GM19035 (cell line): ENCODE data around the gene PLCD3.

Experiments
- ATAC-seq: cut with Tn5 transposase; IDR thresholded peaks from one replicate; pipeline ENCODE4 v1.9.1; 2021; ENCODE audit not compliant: unreplicated experiment

PLCD3 gene

DNA sequence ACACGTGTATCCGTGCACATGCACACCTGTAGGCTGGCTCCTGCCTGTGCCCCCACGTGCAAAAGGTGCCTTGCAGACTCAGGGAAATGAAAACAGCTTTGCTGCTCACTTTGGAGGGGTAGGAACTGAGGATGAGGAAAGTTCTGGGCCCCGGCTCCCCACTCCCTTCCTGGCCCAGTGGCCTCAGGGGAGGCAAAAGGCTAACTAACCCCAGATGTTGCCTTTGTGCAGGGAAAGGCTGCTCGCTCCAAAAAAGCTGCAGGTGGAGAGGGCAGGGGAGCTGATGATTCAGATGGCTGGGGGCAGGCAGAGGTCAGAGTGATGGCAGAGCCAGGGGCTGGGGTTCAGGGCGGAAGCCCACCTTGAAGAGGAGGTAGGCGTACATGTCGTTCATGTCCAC is 12.4 kb downstream of the PLCD3 start:
- no peak for ATAC-seq

DNA sequence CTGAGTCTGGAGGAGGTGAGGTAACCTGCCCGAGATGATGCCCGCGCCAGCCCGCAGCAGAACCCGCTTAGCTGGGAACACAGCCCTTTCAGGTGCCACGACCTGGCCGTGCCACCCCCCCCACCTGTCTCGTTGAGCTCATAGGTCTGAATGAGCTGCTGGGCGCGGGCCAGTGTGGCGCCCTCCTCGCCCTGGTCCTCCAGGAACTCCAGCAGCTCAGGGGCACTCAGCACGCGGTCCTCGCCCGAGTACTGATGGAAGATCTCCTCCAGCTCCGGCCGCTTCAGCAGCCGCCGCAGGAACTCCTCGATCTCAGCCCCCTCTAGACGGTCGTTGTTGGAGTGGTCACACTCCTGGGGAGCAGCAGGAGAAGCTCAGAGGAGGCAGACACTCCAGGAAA is 13.6 kb downstream of the PLCD3 start:
- ATAC-seq, result no peak

DNA sequence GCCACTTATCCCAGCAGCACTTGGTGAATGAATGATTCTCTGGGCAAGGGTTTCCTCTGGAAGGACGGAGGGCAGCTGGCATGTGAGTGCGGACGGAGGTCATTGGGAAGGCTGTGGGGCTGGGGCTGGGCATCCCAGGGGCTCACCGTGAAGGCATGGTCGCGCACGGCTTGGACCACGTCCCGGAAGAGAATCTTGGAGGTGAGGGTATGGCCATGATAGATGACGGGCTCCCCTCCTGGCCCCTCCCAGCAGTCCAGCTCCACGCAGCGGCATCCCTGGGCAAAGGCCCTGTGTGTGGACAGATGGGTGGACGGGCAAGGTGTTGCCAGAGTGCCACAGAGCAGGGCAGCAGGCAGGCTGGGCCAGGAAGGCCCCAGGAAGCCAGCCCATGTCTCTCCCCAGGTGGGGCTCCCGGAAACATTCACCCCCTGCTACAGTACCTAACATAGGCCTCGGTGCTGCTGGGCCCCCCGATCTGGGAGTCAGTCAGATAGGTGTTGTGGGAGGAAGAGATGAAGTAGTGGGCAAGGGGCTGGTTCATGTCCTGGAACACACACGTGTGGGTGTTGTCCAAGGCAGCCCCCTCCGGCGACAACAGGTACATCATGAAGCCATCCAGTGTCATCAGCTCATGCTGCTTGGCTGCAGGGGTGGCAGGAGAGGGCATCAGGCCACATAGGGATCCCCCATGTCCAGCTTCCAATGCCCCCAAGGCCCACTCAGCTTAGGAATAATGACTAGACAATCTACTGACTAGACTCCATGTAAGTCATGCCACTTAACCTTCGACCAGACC is 14.3 kb downstream of the PLCD3 start:
- no peak for ATAC-seq

DNA sequence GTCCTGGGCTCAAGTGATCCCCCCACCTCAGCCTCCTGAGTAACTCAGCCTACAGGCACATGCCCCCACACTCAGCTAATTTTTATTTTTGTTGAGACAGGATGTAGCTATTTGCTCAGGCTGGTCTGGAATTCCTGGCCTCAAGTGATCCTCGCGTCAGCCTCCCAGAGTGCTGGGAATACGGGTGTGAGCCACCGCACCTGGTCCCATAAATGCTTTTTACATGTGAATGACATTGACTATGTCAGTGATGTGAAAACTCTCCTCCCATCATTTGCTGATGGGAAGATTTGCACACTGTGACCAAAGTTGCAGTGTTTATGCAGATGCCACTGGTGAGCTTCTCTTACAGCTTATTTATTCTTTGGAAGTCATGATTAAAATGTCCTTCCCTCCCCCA is 15.0 kb downstream of the PLCD3 start:
- ATAC-seq, result no peak

DNA sequence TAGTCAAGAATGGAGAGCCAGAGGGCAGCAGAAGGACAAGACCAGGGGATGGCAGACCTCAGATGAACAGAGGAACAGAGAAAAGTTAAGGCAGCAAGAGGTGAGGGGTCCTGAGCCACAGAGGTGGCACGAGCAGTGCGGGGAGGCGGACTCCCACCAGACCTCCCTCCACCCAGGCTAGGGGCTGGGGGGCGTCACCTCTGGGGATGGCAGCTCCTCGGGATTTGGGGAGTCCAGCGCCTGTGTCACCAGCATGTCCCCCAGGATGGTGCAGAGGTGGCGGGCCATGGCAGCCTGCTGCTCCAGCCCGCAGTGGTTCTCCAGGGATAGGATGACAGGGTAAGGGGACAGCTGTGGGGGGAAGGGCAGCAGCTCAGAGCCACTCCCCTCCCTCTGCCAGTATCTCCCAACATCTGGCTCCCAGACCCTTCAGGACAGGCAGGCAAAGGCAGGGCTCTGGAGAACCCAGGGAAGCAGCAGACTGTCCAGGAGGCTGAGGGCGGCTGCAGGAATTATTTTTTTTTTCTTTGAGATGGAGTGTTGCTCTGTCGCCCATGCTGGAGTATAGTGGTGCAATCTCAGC is 15.8 kb downstream of the PLCD3 start:
- no peak for ATAC-seq

DNA sequence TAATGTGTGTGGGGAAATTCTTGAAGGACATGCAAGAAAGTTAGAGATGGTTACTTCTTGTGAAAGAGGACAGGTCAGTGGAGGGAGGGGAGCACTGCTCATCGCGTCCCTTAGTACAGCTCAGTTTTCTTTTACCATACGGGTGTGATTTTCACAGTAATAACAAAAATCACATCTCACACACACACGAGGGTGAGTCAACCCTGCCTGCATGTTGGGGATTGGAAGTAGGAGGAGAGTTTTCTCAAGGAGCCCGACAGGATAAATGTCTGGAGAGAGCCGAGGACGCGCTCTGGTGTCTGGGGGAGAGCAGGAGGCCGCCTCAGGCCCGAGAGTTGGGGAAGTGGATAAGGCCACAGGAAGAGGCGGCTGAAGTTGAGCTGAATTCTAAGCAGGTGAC is 16.4 kb downstream of the PLCD3 start:
- ATAC-seq, result no peak

DNA sequence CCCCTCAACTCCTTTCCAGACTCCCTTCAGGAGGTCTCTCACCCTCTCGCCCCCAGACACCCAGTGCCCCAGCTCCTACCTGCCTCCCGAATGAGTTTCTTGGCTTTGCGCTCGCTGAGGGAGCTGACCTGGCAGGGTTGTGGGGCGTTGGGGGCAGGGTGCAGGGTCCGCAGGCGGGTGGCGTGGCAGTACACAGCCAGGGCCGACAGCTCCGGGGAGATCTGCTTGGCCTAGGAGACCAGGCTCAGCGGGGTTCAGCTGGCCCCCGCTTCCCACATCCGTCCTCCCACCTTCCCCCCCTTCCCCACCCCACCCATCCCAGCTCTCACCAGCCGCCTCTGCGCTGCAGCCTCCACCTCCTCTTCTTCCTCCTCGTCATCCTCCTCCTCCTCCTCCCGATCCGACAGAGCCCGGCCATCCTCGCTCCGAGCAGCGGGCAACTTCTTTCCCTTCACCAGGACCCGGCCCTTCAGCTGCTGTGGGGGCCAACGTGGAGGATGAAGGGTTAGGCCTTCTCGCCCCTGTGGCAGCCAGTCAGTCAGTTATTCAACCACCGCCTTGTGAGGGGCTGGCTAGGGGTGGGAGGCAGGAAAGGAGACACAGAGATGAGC is 17.2 kb downstream of the PLCD3 start:
- no peak for ATAC-seq

DNA sequence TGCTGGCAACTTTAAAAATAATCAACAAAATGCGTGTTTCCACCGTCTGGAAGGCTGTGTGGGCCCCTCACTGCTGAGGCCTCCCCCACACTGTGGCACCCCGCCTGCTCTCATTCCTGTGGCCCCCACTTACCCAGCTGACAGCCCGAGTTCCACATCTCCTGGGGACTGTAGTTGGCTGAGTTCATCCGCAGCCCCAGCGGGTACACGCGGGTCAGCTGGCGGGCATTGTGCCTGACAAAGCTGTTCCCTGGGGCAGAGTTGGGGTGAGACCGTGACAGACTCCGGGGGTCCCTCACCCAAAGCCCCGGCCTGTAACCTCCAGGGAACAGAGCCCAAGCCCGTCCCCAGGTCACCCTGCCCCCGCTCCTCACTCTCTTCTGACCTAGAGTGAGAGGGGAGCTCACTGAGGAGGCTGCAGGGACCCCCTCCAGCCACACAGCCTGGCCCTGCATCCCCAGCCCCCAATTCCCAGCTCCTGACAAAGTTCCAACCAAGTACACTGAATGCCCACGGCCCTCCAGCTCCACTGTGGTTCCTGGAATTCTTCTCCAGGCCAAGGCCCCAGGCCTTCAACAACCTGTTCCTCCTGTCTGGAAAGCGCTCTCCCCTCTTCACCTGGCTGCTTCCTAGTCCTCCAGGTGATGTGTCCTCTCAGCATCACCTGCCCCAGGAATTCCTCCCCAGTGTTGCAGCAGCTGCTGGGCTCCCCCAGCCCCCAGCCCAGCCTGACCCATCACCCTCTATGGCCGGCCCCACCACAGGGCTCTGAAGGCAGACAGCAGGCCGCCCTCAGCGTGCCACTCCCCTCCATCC is 18.0 kb downstream of the PLCD3 start:
- ATAC-seq, result no peak

DNA sequence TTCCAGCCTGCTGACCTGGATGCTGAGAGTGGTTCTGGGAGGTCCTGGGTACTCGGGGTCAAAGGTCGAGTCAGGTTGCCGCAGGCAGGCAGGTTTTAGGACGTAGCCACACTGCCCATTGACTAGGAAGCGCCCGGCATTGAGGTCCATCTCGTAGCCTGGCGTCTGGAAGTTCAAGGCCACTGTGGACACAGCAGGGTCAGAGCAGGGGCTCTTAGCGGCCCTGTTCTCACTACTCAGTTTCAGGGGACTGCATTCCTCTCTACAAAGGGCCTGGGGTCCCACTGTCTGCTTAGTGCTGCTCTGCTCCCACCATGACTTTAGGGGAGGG is 18.9 kb downstream of the PLCD3 start:
- ATAC-seq, result no peak

DNA sequence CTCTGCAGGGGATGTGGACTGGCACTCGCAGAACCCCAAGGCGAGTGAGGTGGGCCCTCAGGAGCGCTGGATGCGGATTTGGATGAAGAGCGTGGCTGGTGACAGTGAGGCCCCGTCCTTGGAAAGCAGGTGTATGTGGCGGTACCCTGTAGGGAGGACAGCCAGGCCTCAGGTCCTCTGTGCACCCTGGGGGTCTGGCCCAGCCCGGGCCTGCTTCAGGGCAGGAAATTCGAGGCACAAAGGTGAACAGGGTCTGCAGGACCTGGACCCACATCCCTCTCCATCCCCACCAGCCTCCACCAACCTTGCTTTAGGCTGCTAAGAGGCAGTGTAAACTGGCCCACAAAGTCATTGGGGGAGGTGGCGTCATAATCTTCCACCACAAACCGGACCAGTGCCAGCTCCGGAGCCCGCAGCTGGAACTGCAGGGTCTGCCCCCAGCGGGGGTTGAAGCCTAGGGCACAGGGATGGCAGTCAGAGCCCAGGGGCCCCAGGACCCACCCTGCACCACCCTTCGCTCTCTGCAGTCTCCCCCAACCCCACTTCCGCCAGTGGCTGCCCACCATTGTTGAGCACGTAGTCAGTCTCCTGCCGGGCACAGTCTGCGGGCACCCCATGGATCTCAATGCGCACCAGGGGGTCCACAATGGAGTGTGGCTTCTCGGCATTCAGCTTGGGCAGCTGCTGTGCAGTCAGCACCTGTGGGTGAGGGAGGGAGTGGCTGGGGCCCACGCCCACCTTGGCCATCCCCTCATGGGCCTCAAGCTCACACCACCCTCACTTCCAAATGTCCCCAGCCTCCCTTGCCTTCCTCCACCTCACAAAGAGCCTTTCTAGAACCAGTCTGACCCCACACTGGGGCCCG is 19.5 kb downstream of the PLCD3 start:
- ATAC-seq, result no peak

DNA sequence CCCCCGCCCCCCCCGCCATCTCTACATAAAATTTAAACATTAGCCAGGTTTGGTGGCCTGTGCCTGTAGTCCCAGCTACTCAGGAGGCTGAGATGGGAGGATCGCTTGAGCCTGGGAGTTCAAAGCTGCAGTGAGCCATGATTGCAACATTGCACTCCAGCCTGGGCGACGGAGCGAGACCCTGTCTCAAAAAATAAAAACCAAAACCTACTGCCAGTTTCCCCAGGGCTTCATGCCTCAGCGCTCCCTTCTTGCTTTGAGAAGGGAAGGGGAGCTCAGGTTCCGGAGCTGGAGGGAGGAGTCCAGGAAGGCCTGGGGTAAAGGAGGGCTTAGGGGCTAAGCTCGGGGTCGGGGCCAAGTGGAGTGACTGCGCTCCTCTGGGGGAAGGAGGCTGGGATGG is 20.5 kb downstream of the PLCD3 start:
- no peak for ATAC-seq

DNA sequence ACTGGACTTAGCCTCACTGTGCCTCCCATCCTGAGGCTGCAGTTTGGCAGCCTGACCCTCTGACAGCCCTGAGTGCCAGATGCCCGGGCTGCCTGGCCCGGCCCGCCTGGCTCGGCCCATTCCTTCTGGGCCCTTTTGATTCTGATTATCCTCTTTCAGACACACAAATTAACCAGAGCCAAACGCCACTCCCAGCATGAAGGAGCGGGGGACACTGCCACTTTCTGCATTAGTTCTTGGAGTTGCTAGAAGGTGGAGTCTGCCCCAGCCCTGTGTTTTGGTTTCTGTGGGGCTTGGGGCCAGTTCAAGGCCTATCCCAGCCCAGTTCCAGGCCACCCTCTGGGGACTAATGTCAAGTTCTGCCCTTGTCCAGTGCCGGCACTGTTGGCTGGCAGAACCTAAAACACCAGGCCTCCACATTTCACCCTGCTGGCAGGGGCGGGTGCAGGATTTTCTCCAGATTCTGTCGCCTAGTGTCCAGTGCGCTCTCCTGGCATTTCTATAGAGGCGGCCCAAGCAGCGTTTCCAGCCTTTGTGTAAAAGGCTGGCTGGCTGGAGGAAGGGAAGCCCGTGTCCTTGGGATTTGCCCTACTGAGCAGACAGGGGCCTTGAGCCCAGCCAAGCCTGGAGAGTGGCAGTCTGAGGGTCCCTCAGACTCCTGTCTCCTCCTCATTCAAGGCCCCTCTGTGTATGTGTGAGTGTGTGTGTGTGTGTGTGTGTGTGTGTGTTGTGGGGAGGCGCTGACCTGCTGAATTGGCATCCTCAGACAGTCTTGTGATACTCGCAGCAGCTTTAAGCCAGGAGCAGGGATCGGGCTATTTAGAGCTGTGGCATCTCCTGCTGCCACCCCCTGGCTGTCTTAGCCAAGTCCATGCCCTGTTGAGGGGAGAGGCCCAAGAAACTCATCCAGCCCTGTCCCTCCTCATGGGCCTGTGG is 21.4 kb downstream of the PLCD3 start:
- no peak for ATAC-seq

DNA sequence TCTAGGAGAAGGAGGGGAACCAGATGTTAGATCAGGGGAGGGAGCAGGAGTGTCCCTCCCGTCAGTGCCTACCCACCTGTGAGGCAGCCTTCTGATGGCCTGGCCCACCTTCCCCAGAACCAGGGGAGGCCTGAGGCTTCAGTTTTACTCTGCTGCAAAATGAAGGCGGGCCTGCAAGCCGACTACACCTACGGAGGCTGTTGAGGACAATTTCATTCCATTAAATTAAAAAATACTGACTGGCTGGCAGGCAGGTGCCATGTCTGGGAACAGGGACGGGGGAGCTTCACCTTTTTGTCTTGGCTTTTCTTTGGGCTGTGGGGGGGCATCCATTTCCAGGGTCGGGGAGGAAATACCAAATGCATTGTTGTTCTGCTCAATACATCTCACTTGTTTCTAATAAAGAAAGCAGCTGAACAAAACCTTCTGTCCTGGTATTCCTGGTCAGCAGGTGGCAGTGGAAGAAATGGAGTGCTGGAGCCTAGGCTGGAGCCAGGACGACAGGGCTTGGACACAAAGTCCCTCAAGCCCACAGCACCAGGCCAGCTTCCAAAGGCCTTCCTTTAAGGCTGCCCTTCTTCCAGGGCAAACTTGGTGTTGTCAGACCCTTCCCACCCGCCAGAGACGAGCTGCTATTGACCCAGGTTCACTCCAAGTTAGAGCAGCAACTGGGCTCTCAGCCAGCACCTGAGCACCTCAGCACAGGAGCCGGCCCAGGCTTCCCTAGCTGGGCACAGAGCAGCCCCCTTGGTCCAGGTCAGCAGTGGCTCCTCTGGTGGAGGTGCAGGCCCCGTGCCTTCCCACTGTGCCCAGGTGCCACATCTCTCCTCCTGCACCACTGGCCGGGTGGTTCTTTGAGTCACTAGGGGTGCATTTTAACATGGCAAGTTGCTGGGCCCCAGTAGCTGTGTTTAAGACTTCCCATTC is 23.5 kb downstream of the PLCD3 start:
- no peak for ATAC-seq

DNA sequence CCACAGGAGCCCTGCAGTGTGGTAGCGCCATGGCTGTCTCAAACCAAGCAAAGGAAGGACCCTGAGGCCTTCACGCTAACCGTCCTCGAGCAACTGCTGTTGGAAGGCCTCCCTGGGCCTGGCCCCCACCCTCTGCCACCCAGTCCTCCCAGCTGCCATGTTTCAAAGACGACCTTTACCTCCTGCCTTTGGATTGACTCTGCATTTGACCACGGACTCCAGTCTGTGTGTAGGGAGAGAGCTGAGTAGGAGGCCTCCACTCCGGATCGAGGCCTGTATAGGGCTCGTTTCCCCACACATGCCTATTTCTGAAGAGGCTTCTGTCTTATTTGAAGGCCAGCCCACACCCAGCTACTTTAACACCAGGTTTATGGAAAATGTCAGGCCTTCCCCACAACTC is 24.3 kb downstream of the PLCD3 start:
- ATAC-seq, result no peak

DNA sequence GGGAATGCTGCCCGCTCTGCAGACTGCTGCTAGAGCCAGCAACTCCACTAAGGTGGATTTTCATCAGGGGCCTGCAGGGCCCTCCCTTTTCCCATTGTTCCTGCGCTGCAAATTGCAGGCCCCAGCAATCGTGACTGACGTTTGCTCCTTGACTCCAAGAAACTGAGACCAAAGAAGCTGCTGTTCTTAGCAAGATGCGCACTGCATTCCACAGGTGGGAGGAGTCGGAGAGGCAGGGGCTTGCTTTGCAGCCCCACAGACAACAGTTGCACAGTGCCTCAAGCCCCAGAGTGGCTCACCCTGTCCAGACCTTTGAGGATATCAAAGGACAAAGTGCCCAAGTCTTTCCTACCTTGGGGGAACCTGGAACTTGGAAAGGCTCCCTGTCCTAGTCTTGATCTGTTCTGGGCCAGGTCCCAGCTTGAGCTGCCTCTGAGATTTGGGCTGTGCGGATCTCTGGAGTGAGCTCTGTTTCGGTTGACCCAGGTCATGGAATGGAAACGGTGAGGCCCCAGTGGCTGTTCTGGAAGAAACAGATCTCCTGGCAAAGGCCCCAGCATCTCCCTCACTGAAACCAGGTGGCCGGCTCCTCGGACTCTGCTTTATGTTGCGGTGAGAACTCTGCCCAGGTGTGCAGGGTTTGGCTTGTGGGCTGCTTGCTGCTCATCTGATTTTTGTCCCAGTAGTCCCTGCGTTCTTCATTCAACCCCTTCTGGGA is 24.9 kb downstream of the PLCD3 start:
- no peak for ATAC-seq

DNA sequence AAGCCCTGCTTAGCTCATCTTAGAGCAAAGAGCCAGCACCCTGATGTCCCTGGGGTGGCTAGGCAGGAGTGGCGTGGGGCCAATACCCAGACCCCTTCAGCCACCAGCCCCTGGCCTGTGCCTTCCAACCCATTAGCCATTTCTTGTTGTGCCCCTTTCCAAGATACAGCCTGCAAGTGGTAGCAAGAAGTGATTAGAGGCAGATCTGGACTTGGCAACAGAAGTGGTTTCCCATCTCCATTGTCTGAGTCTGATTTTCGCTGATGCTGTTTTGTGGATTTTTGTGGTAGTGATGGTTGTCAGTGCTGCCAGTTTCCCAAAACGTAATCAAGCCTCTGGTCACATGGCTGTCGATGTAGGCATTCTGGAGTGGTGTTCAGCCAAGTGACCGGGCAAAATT is 25.7 kb downstream of the PLCD3 start:
- ATAC-seq, result no peak

DNA sequence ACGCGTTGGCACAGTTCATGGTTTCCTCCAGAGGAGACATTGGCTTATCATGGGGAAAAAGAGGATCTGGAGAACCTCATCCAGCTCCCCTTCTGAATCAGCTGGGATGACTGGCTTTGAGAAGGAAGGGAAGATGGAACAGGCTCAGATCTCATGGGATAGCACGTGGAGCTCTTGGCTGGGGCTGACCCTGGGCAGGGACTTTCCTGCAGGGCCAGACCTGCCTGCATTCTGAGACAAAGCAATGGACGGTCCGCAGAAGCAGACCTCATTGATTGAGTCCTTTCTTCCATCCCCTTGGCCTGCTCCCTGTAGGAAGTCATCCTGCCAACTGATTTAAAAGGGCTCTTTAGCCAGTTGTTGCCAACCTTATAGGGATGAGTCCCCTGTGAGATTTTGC is 26.2 kb downstream of the PLCD3 start:
- no peak for ATAC-seq
